ENCODE results near the gene ERO1B.
A peak's percentile ranks its signal among the peaks of the same experiment; 100 is the strongest.

Gene ERO1B

GRCh38 chr1:236176337-236177336 is 105.1 kb downstream of the ERO1B start:
- DNase-seq: peak; percentile 9

- DNase-seq: no peak
Observed at GRCh38 chr1:236175642-236176336, 106.0 kb downstream of the ERO1B start.

- no peak for DNase-seq
Observed at GRCh38 chr1:236173174-236173767, 108.5 kb downstream of the ERO1B start.

DNA sequence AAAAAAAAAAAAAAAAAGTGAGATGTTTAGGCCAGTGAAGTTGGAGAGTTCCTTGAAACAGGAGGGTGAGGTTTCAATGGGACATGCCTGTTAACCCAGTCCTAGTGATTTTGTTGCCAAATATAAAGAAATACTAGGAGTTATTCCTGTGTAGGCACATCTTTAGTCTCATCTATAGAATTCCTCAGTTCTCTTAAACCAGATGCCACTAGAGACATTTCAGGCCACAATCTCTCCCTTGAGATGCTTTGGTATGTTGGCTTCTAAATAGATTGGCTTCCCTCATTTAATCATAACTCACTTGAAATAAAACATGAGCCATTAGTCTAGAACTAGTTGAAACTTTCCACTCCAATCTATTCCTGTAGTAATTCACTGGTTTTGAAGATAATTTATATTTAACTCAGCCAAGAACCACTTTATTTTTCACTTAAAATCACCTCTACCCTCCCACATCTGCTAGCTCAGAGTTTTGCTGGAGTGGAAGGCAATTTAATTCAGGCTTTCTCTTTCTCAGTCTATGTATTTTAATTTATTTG is 109.6 kb downstream of the ERO1B start:
- no peak for DNase-seq

DNA sequence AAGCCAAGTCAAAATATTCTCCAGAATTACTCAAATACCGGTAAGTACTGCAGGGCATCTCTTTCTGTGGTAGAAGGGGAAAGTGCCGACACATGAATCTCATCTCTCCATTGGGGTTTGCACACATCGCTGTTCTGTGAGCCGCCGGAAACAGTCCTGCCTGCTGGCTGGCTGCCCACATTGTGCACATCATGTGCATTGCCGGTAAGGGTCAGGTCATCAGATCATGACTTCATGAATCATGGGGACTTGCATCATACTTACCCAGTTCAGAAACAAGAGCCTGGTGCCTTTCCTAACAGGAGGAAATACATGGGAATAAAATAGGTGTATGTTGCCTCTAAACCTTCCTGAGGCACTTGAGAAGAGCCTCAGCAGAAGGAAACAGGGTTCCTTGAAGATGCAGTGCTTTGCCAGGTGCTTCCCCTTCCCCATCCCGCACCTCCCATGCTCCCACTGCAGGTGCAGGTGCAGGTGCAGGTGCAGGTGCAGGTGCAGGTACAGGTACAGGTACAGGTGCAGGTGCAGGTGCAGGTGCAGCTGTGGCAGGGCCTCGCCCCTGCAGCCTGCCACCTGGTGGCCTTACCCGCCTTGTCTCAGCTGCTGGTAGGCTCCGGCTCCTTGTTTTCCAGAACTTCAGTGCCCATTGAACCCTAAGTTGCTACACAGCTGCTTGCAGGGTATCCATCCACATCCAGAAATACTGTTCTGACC is 112.9 kb downstream of the ERO1B start:
- DNase-seq: no peak

- no peak for DNase-seq
Observed at GRCh38 chr1:236167578-236167977, 114.2 kb downstream of the ERO1B start.

- no peak for DNase-seq
Observed at GRCh38 chr1:236167154-236167553, 114.6 kb downstream of the ERO1B start.

- DNase-seq: no peak
Observed at GRCh38 chr1:236166041-236166440, 115.7 kb downstream of the ERO1B start.

Data from OCI-M1 (cell line).